HG03439 (cell line): ENCODE data around the gene CDPF1.
"Not testable (repeated sequence)": the region's sequence is repeated elsewhere in the genome, so short reads cannot be mapped to it uniquely, and the experiment has no call there.

Experiments used
- ATAC-seq: cut with Tn5 transposase; IDR thresholded peaks from one replicate; pipeline ENCODE4 v1.9.1; 2021; ENCODE audit warnings: mild to moderate bottlenecking, moderate library complexity; ENCODE audit not compliant: unreplicated experiment

The CDPF1 gene

DNA sequence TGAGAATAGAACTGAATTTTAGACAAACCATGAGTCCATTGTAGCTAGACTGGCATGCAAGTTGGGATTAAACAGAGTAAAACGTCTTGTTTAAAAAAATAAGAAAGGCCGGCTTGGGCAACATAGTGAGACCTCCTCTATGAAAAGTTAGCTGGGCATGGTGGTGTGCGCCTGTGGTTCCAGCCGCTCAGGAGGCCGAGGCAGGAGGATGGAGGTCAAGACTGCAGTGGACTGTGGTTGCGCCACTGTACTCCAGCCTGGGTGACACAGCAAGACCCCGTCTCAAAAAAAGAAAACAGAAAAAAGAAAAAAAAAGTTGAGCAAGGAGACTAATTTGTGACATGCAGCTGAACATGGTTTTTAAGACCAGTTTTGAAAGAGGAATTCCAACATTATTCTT lies 23.5 kb downstream of the CDPF1 start:
- no peak for ATAC-seq

DNA sequence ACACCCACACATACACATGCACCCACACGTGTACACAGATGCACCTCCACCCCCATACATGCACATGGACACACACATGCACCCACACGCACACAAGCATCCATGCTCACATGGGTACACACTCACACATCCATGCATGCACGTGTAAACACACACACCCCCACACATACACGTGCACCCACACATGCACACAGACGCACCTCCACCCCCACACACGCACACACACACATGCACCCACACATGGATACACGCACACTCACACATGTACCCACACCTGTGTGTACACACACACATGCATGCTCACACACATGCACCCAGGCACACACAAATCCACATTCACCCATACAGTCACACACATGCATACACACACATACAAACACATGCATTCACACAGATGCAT lies 24.5 kb downstream of the CDPF1 start:
- no peak for ATAC-seq

DNA sequence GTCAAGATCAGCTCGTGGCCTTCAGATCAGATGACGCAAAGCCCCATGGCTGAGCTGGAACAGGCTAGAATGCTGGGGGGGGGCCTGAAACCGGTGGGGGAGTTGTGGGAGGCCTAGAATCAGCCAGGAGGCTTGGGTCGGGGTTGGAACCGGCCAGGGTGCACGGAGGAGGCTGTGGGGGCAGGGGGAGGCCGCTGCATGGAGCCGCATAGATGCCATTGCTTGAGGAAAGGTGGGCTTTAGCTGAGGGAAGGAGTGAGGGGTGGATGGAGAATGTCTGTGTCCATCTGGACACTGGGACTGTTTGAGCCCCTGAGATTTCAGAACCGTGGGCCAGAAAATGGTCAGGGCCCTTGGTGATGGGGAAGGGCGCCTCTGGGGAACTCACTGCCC lies 25.2 kb downstream of the CDPF1 start:
- ATAC-seq, result no peak

DNA sequence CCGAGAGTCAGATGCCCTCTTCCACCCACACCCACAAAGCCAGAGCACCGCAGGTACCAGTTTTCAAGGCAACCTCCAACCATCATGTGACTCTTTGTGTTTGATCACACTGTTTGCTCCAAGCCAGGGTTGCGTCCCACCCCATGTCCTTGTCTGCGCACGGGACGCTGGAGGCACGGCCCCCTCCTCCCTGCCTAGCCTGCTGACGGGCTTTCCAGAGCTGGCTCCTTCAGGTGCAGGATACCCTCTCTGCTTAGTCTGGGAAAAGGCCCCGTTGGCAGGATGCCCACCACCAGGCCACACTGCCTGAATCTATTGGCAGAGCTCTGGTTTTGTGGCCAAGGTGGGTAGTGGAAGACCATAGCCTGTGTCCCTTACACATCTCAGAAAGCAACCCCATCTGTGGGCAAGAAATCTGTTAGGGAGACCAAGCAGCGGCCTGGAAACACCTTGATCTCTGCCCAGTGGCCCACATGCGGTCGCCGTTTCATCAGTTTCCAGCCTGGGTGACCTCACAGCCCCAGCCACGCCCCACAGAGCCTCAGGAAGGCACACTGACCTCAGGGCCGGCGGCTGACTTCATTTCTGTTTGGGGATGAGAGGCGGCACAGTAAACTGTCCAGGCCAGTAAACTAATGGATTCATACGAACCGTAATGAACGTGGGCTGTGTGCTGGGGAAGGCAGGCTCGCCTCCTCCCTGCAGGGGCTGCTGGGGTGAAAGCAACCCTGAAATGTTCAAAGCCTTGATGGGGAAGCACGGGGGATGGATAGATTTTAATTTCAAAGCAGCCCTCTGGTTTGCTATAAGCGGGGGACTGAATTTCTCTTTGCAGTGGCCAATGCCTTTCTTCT lies 25.8 kb downstream of the CDPF1 start:
- ATAC-seq, result no peak

DNA sequence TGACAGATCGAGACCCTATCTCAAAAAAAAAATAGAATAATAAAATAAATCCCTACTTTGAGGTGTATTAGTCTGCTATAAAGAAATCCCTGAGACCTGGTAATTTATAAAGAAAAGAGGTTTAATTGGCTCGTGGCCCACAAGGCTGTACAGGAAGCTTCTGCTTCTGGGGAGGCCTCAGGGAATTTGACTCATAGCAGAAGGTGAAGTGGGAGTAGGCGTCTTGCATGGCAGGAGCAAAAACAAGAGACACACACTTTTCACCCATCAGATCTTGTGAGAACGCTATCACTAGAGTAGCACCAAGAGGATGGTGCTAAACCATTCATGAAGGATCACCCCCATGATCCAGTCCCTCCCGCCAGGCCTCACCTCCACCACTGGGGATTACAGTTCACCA lies 29.2 kb downstream of the CDPF1 start:
- ATAC-seq, result no peak

DNA sequence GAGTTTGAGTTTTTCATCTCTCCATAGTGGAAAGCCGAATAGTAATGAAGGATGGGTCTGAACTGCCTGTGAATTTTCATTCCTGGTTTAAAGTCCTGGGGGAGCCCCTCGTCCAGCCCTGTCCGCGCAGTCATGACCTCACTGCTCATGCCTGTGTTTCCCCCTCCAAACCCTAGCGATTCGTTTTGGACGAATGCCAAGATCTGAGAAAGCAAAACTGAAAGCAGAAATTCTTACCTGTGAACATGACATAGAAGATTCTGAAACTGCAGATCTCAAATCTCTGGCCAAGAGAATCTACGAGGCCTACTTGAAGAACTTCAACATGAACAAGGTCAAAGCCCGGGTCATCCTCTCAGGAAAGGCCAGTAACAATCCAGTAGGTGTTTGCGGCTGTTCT lies 30.5 kb downstream of the CDPF1 start:
- no peak for ATAC-seq

DNA sequence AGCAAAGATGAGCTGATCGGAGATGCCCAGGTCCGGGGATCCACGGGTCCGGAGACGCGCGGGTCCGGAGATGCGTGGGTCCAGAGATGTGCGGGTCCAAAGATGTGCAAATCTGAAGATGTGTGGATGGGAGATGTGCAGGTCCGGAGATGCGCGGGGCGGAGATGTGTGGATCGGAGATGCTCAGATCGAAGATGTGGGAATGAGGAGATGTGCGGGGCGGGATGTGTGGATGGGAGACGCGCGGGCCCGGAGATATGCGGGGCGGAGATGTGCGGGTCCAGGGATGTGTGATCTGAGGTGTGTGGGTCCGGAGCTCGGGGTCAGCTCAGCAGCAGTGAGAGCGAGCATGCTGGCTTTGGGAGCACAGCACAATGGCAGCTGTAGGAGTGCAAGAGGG lies 35.5 kb downstream of the CDPF1 start:
- ATAC-seq, result no peak

DNA sequence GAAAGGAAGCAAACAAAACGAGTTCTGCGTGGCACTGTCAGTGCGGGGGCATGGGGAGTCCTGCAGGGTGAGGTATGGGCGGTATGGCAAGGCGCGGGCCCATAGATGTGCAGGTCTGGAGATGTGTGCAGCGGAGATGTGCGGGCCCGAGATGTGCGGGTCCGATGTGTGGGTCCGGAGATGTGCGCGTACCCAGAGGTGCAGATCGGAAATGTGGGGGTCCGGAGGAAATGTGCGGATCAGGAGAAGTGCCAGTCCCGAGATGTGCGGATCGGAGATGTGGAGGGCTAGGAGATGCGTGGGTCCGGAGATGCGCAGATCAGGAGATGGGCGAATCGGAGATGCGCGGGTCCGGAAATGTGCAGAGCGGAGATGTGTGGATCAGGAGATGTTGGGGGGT lies 35.9 kb downstream of the CDPF1 start:
- no peak for ATAC-seq

DNA sequence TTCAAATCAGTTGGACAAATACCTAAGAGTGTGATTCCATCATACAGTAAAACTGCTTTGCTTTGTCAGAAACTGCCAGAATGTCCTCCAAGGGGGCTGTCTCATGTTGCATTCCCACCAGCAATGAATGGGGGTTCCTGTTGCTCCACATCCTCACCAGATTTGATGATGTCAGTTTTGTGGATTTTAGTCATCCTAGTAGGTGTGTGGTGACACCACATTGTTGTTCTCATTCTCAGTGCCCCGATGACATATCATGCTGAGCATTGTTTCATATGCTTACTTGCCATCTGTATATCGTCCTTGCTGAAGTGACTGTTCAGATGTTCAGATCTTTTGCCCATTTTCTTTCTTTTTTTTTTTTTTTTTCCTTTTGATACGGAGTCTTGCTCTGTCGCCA lies 37.0 kb downstream of the CDPF1 start:
- no peak for ATAC-seq

DNA sequence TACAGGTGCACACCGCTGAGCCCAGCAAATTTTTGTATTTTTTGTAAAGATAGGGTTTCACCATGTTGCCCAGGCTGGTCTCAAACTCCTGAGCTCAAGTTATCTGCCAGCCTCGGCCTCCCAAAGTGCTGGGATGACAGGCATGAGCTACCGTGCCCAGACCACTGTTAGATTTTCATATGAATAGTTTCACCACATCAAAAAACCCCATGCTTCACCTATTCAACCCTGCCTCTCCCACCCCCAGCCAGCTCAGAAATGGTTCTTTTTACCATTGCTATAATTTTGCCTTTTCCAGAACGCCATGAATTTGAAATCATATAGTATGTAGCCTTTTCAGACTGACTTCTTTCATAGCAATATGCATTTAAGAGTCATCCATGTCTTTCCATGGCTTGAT lies 37.9 kb downstream of the CDPF1 start:
- ATAC-seq, result no peak

DNA sequence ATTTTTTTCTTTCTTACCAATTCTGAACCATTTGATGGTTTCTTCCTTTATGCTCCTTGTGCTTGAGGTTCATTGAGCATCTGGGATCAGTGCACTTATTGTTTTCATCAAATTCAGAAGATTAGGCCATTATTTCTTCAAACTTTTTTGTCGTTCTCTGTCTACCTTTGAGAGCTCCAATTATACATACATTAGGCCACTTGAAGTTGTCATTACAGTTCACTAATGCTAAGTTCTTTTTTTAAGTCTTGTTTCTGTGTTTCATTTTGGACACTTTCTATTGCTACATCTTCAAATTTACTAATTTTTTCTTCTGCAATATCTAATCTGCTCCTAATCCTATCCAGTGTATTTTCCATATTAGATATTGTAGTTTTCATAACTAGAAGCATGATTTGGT lies 40.8 kb downstream of the CDPF1 start:
- no peak for ATAC-seq

DNA sequence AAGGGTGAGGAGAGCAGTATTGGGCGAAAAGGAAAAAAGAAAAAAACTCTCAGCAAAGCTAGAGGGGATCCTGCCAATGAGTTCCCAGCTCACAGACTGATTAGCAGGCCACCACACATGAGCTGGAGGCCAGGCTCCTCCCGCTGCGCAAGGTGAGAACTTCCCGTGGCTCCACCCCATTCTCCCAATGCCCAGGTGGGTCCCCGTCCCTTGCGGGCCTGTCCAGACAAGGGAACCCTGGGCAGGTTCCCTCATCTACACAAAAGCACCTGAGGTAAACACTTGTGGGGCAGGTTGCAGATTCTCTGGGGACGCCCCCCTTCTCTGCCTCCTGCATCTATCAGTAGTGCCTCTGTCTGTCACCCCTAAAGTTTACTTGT lies 46.5 kb downstream of the CDPF1 start:
- no peak for ATAC-seq

DNA sequence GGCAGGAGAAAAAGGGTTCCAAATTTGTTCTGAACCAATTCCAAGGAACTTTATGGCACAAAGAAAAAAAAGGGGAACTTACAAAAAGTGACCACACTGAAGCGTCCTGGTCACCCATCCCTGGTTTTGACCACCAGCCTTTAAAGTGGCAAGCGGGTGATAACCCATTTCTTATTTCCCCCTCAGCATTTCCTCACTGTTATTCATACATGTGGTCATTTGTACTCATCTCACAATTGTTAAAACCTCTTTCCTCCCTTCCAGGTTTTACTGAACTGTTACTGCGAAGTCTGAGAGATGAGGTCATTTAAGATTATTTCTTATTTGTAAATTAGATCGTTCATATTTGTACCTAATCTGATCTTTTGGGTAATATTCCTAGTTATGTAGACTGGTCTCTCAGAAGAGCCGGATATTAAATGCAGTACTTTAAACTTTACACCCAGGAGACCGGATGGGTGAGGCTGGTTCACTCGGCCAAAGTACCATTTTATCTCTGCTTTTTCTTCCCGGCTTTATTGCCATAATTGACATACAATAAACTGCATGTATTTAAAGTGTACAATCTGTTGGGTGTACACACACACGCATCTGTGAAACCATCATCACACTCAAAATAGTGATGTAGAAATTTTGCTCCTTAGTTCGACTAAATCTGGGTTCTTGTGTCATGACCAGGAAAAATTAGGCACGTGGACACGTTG lies 47.0 kb downstream of the CDPF1 start:
- no peak for ATAC-seq

DNA sequence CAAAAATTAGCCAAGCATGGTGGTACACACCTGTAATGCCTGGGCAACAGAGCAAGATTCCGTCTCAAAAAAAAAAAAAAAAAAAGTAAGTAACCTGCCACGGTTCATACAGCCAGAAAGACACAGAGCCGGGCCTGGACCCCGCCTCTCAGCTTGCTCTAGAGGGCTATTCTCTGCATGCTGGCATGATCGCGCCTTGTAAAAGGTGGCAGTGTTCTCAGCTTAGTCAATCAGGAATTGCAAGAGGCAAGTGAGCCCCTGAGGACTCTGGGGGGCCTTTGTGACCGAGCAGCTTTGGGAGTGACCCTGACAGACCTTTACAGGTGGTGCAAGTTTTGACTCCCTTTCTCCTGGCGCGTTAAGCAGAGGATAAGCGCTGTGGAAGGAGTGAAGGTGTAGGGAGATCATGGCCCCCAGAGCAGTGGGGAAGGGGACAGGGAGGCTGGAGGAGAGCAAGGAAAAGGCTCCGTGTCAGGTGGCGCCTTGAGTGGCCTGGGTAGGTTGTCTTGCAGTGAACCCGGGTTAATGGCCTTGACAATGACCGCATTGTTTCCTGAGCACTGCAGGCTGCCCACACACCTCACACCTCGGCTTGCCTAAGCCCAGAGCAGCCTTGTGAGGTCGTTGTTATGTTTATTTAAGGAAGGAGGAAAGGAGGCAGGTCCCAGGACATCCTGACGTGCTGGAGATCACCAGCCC lies 48.9 kb downstream of the CDPF1 start:
- no peak for ATAC-seq

DNA sequence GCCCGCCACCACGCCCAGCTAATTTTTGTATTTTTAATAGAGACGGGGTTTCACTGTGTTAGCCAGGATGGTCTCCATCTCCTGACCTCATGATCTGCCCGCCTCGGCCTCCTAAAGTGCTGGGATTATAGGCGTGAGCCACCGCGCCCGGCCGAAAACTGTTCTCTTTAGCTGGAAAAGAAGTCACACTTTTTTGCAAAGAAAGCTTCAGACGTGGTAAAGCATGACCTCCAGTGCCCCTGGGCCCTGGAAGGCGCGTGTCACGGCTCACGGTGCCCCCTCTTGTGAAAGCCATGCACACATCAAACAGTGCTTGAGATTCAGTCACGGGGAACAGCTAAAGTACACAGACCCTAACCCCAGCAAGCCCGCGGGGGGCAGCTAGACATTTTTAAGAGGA lies 51.3 kb downstream of the CDPF1 start:
- ATAC-seq, result not testable (repeated sequence)

DNA sequence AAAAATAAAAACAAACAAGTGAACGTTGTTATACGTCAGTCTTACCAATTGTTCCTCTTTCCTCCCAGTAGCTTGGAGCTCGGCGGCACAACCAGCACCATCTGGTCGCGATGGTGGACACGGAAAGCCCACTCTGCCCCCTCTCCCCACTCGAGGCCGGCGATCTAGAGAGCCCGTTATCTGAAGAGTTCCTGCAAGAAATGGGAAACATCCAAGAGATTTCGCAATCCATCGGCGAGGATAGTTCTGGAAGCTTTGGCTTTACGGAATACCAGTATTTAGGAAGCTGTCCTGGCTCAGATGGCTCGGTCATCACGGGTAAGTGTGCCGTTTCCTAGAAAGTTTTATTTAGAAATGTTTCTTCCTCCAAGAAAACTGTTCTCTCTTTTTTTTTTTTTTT lies 51.8 kb downstream of the CDPF1 start:
- ATAC-seq, result no peak

DNA sequence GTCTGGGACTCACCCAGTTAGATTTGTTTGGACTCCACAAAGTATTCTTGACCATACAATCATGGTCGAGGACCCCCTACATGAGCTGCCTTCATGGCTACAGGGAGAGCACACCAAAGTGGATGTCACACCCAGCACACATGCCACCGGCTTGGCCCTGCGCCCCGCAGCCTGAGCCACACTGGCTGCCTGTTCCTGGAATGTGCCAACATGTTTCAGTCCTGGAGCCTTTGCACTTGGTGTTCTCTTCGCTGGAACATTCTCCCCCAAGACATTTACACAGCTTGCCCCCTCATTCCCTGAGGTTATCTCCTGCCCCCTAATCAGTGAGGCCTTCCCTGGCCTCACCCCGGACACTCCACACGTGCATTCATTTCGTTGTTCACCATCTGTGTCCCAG lies 53.8 kb downstream of the CDPF1 start:
- no peak for ATAC-seq

DNA sequence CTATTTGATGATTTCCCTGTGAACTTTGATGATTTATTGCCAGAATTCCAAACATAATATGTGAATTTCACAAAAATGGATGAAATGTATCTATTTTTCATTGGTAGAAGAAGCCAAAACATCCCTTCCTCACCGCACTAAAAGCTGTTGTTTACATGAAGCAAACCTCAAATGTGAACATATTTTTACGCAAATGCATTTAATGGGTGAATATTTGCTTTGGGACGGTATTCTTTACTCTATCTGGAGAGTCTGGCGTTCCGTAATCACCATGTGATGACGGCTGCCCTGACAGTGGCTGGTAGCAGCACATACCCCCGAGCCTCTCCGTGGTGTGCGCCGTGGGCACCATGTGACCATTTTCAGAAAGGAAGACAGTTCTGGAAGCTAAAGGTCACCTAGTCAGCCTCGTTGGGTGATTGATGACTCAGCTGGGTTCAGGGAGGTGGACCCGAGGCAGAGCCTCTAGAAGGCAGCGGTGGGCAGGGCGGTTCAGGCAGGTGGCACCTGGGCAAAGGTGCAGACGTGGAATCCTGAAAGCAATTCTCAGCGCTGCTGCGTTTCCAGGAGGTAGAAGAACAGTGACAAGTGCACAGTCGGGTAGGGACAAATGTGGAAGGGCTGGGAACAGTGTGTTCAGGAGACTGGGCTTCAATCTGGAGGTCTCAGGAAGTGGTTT lies 54.5 kb downstream of the CDPF1 start:
- no peak for ATAC-seq
